Loucy (cell line): ENCODE results near the gene P3H1.

ENCODE experiments used
- H2AFZ ChIP-seq: fragments of 200-600 bp; sonication (generic); 2 replicates; pipeline ENCODE4 v1.6.0; 2016; ENCODE audit warnings: antibody characterized with exemption, mild to moderate bottlenecking, low read length, moderate library complexity
- H3F3A ChIP-seq: fragments of 200-600 bp; 2 replicates; pipeline ENCODE4 v1.6.0; 2016; ENCODE audit warnings: antibody characterized with exemption, low read depth, mild to moderate bottlenecking
- H3K27me3 ChIP-seq: fragments of 200-600 bp; sonication (generic); 2 replicates; pipeline ENCODE4 v1.6.1; 2014; ENCODE audit warnings: low read length, mild to moderate bottlenecking; ENCODE audit not compliant: insufficient read depth, poor library complexity, severe bottlenecking
- H3K36me3 ChIP-seq: fragments of 200-600 bp; sonication (generic); 2 replicates; pipeline ENCODE4 v1.6.1; 2016; ENCODE audit warnings: low read length; ENCODE audit not compliant: insufficient read depth
- H3K4me1 ChIP-seq: fragments of 200-600 bp; sonication (generic); 2 replicates; pipeline ENCODE4 v1.5.1; 2014; ENCODE audit warnings: low read length, mild to moderate bottlenecking; ENCODE audit not compliant: insufficient read depth, poor library complexity, severe bottlenecking
- H3K4me2 ChIP-seq: fragments of 200-600 bp; sonication (generic); 2 replicates; pipeline ENCODE4 v1.6.0; 2014; ENCODE audit warnings: antibody characterized with exemption, low read length, low read depth, mild to moderate bottlenecking; ENCODE audit not compliant: poor library complexity, severe bottlenecking
- H3K4me3 ChIP-seq: fragments of 200-600 bp; sonication (generic); 2 replicates; pipeline ENCODE4 v1.5.1; 2014; ENCODE audit warnings: low read length, mild to moderate bottlenecking, mixed read lengths; ENCODE audit not compliant: poor library complexity, severe bottlenecking
- H3K79me2 ChIP-seq: fragments of 200-600 bp; sonication (generic); 2 replicates; pipeline ENCODE4 v1.6.1; 2014; ENCODE audit warnings: low read length; ENCODE audit not compliant: insufficient read depth
- H3K9ac ChIP-seq: fragments of 200-600 bp; sonication (generic); 2 replicates; pipeline ENCODE4 v1.6.0; 2014; ENCODE audit warnings: mild to moderate bottlenecking, low read depth, low read length, moderate library complexity; ENCODE audit not compliant: poor library complexity, severe bottlenecking
- H3K9me2 ChIP-seq: fragments of 200-600 bp; sonication (generic); replicated peaks from 2 replicates; pipeline ENCODE4 v1.6.1; 2016; ENCODE audit warnings: low read depth, low read length, mixed read lengths
- H3K9me3 ChIP-seq: fragments of 200-600 bp; sonication (generic); 2 replicates; pipeline ENCODE4 v1.6.1; 2014; ENCODE audit warnings: mild to moderate bottlenecking, antibody characterized with exemption, low read length, low read depth; ENCODE audit not compliant: insufficient read depth
- H4K20me1 ChIP-seq: fragments of 200-600 bp; sonication (generic); 2 replicates; pipeline ENCODE4 v1.6.0; 2014; ENCODE audit warnings: antibody characterized with exemption, low read length, mild to moderate bottlenecking; ENCODE audit not compliant: insufficient read depth, poor library complexity, severe bottlenecking
- CTCF ChIP-seq: fragments of 200-600 bp; sonication (generic); conservative IDR thresholded peaks from 2 replicates; pipeline ENCODE4 v1.5.1; 2014; ENCODE audit warnings: mild to moderate bottlenecking, antibody characterized with exemption, low read length
- EZH2phosphoT487 ChIP-seq: fragments of 200-600 bp; IDR thresholded peaks from 2 replicates; pipeline ENCODE4 v1.6.1; 2018; ENCODE audit warnings: antibody characterized with exemption, mild to moderate bottlenecking, moderate library complexity, borderline replicate concordance

Gene P3H1

GRCh38 chr1:42765832-42766740, 742 bp downstream of the P3H1 start:
- Histone ChIP-seq H3K79me2 (peaks cover 72% of the 10 kb centered on the region), H2AFZ (peak overlapping the region; percentile 88)

GRCh38 chr1:42765269-42765668, 1.6 kb downstream of the P3H1 start:
- peak overlapping the region; percentile 83 for H3K4me3 ChIP-seq
- peaks cover 45% of the 10 kb centered on the region for H3K4me1 ChIP-seq
- H3K79me2 ChIP-seq: peaks cover 65% of the 10 kb centered on the region
- H3K9me2 ChIP-seq: no peaks in the 10 kb centered on the region
- H3K4me2 ChIP-seq: peak overlapping the region; percentile 95
- TF ChIP-seq CTCF (no peak), EZH2phosphoT487 (no peak)
- H4K20me1 ChIP-seq: peaks cover 18% of the 10 kb centered on the region
- peaks cover 8% of the 10 kb centered on the region; the same call in 1 of the 2 replicates for H3K36me3 ChIP-seq
- no peaks in the 10 kb centered on the region for H3K27me3 ChIP-seq
- H3K9ac ChIP-seq: peak overlapping the region; percentile 79
- H3F3A ChIP-seq: no peaks in the 10 kb centered on the region
- H3K9me3 ChIP-seq: no peaks in the 10 kb centered on the region
- H2AFZ ChIP-seq: no peak overlapping the region

More at GRCh38 chr1:42765832-42766740, 742 bp downstream of the P3H1 start:
- Histone ChIP-seq H3K27me3 (no peaks in the 10 kb centered on the region), H3F3A (no peaks in the 10 kb centered on the region), H3K4me1 (peaks cover 50% of the 10 kb centered on the region), H3K9ac (peak overlapping the region; percentile 79), H3K9me3 (no peaks in the 10 kb centered on the region), H3K4me2 (peak overlapping the region; percentile 95), H3K4me3 (peak overlapping the region; percentile 83), H3K9me2 (no peaks in the 10 kb centered on the region), H4K20me1 (peaks cover 18% of the 10 kb centered on the region), H3K36me3 (peaks cover 8% of the 10 kb centered on the region; the same call in 1 of the 2 replicates)
- peak; percentile 68 for TF ChIP-seq CTCF
- TF ChIP-seq EZH2phosphoT487: no peak

GRCh38 chr1:42762269-42762668, 4.6 kb downstream of the P3H1 start:
- Histone ChIP-seq H3K27me3 (no peaks in the 10 kb centered on the region), H3K4me3 (no peak overlapping the region), H2AFZ (no peak overlapping the region), H3K9ac (no peak overlapping the region), H3K36me3 (peaks cover 20% of the 10 kb centered on the region; the same call in 1 of the 2 replicates), H3K4me2 (peak overlapping the region; percentile 41), H3K9me3 (no peaks in the 10 kb centered on the region), H3K9me2 (no peaks in the 10 kb centered on the region), H3K79me2 (peaks cover 38% of the 10 kb centered on the region), H3F3A (no peaks in the 10 kb centered on the region), H3K4me1 (peaks cover 28% of the 10 kb centered on the region), H4K20me1 (peaks cover 18% of the 10 kb centered on the region)
- TF ChIP-seq CTCF: no peak
- no peak for TF ChIP-seq EZH2phosphoT487
